HG03159 (cell line): ENCODE measurements around the gene SNCAIP.

Source experiments
- ATAC-seq: cut with Tn5 transposase; IDR thresholded peaks from one replicate; pipeline ENCODE4 v1.9.1; 2021; ENCODE audit warnings: mild to moderate bottlenecking, moderate library complexity; ENCODE audit not compliant: unreplicated experiment

Gene SNCAIP

DNA sequence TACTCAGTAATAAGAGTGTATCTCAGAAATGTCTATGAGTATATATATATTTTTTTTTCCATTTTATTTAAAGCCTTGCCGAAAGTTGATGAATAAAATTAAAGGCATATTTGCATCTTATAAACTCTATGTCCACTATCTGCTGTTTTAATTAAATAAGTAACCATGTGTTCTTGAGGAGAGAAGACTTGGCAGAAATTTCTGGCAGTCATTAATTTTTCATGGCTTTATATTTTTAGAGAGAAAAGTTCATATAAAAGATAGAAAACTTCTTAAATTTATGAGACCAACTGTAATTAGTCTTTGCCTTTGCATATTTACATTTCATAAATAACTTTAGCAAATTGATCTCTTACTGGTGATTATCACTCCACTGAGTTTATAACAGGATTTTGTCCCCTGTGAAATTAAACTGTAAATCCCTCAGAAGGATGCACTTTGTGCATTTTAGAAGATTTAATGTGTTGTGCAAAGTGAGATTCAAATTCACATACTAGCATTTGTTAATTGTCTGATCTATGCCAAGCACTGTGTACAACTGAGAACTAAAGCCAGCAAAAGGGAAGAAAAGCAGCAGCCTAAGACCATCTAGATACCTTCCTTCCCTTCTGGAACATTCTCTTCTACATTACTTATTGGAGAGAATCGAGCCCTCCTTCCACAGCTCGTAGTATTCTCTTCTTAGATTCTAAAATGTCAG is 108.7 kb downstream of the SNCAIP start:
- peak; percentile 9 for ATAC-seq

DNA sequence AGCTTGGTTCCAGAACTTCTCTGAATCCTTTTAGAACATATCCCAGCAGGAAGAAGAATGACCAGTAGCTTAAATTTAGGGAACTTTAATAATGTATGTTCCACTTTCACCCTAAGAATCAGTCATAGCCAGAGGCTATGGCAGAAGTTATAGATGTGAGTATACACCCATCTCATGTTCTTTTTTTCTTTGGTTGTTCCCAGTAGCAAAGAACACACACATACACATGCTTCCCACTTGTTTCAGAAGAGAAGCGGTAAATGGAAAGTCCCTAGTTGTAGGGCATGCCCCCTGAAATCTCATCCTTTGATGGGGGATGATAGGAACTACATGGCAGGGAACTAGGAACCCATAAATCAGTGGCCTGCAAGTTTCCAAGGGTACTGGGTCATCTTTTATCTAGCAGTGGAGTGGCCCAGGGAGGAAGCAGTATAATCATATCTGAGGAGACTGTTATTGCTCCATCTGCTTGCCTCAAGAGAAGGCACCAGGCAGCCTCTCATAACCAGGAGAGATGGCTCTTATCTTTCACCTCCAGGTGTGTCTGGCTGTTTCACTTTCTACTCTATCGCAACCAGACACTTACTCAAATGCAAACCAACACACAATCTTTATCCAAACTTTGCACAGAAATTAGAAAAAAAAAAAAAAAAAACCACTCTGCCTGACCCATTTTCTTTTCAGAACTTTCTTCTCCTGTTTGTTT is 109.5 kb downstream of the SNCAIP start:
- ATAC-seq: peak; percentile 90

DNA sequence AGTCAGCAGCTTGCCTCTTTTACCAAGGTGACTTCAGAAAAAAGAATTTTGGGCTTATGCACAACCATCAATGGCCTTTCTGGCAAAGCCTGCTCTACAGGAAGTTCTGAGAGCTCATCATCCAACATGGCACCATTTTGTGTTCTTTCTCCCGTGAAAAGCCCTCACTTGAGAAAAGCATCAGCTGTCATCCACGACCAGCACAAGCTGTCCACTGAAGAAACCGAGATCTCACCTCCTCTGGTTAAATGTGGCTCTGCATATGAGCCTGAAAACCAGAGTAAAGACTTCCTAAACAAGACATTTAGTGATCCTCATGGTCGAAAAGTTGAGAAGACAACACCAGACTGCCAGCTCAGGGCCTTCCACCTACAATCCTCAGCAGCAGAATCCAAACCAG is 111.2 kb downstream of the SNCAIP start:
- no peak for ATAC-seq

DNA sequence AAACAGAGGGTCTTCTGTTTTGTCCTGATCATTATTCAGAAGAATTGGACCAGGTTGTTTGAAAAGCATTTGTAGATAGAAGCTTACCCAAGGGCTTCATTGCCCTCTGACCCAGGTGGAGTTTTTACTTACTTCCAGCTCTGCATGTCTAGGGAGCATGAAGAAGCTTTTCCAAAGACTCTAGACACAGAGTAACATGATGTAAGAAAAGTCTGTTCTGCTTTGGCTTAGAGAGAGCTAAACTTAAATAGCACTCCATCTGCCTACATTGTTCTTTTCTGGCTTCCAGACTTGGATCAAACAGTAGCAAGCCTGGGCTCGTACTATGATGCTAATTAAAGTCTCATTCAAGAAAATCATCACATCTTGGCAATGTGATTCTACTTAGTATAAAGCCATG is 112.1 kb downstream of the SNCAIP start:
- ATAC-seq: no peak

DNA sequence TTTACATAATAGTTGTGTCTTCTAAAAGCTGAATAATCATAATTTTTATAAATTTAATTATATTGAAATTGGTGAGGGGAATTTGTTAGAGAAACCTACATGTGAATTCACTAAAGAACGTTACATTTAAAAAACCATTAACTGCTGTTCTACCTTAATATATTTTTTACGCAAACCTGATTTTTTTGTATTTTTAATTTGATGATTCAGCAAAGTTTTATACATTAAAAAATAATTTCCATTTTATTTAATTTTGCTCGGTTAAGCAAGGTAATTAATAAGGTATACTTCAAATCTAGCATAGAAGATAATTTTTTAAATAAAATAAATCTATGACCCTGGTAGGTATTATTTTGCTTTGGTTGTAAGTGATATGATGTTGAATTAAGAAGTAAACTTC is 114.3 kb downstream of the SNCAIP start:
- no peak for ATAC-seq

DNA sequence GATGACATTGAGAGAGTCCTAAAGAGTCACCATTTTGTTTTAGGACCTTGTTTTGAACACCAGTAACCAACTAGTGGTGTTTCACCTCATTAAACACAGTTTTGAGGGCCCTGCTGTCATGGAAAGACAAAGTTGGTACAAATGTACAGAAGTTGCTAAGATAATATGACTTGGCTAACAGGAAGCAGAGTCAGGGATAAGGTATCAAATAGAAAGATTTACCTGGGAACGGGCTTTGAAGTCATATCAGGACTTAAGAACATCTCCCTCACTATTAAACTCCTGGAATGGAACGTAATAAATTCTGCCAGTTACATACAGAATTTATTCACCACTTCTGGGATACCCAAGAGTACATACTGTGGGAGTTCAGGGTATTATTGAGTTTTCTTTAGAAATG is 115.6 kb downstream of the SNCAIP start:
- no peak for ATAC-seq

DNA sequence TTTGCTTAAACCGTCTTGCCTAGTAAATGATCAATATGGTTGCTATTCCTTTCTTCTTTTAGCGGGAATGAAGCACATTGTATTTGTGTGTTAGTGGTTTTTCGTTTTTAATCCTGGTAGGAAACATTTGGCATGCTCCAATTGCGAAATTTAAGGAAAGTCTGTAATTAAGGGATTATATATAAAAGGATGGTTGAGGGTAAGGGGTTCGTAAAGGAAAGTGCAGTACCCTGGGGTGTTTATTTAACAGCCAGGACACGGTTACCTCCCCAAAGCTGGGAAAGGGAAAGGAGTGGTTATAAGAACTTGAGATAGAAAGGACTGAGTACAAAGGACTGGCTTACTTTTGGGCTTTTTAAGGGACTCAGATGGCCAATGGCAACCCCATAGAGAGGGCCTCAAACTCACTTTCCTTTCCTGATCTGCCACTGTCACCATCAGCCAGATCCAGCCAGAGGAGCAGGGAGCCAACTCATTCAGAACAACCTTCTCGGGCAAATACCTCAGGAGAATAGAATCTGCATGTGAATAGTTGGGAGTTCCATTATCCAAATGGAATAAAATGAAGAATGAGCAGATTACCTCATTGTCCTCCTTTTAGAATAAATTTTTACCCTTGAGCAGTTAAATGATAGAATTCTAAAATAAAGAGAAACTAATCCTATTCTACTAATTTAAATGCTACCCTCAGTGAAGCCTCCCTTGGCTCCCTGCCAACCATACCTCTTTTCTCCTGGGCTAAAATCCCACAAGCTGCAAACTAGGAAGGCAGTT is 117.7 kb downstream of the SNCAIP start:
- no peak for ATAC-seq

DNA sequence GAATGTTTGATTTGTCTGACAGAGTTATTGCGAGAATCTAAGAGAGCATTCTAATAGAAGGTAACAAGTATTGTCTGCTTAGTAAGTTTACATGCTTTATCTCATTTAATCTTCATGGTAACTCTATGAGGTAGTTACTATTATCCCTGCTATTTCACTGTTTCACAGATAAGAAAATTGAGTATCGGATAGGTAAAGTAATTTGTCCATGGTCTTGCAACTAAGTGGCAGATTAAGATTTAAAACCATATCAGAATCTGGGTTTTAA is 118.2 kb downstream of the SNCAIP start:
- ATAC-seq: no peak

DNA sequence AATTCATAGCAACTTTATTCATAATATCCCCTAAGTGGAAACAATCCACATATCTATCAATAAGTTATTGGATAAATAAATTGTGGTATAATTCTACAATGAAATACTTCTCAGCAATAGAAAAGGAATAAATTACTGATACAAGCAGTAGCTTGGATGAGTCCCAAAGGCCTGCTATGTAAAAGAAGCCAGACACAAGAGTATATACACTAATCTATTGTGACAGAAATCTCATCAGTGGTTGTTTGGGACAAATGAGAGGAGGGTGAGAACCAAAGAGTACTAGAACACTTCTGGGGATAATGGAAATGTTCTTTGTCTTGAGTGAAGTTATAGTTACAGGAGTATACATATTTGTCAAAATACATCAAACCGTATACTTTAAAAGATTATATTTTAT is 119.3 kb downstream of the SNCAIP start:
- no peak for ATAC-seq

DNA sequence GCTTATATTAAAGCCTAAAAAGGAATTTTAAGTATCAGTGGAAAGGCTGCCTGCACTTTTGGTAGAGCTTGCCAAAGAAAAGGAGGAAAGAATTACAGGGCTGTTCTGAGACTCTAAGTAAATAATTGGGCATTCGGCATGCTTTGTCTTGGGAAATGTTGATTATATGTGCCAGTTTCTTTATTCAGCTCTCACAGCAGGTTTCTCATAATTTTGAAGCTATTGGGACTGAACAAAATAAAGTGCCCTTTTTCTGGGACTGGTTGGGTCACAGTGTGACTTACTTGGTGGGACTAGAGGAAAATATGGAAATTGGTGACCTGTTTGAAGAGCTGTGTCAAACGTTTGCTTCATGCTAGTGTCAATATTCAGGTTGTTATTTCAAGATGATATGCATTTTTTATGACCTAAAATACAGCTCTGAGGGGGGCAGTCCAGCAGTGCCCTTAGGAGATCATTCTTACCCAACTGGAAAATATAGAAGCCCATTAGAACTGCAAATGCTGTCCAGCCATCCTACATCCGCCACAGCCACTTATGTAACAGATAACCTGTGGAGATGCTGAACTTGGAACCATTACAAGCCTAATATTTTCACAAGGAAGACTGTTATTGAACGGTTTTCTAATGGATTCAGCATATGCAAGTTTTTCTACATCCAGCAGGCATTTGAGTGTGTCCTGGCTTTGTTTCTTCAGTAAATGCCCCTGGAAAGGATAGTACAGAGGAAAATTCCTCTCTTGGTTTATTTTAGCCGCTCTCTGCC is 122.4 kb downstream of the SNCAIP start:
- no peak for ATAC-seq

DNA sequence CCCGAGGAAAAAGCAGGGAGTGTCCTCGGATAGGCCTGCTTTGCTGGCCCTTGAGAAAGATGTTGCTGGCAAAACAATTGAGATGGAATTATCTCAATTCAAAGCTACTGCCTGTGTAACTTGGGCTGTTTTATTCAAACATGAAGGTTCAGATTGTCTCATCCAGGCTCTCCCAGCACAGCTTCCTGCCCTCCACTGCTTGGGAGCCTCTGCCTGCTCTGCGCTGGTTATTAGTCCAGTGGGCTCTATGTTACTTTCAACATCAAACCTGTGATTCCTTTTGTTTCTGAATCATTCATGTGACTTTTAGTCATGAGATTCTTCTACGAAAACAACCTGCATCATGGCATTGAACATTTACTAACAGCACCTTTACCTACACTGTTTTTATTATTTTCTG is 123.2 kb downstream of the SNCAIP start:
- no peak for ATAC-seq

DNA sequence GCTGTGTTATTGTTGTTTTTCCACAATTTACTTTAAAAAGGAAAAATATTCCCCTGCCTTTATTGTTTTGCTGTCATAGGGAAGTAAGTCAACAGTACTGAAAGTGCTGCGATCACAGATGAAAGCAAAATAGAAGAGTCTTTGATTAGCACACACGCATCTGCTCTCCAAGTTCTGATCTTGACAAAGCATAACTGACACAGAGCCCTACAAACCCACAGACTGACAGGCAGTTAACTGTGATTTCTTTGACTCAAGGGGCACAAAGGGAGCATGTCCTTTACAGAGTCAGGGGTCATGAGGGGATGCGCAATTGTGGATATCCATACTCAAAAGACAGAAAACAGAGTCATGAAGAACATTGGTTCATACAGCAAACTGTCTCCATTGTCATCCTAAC is 123.7 kb downstream of the SNCAIP start:
- no peak for ATAC-seq

DNA sequence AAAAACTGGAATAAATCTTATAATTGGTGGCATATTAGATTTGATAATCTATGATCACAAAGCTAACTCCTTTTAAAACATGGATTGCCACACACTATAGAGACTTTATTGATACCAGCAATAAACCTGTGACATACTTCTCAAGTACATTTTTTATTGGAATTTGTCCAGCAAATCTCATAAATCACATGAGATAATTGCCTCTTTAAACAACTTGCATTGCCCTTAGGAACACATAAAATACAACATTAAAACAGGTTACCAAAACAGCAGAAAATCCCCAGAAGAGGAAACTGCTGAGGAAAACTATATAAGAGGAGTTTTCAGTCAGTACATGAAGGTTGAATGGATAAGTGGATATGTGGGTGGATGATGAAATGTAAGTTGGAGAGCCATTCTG is 124.6 kb downstream of the SNCAIP start:
- ATAC-seq: no peak

DNA sequence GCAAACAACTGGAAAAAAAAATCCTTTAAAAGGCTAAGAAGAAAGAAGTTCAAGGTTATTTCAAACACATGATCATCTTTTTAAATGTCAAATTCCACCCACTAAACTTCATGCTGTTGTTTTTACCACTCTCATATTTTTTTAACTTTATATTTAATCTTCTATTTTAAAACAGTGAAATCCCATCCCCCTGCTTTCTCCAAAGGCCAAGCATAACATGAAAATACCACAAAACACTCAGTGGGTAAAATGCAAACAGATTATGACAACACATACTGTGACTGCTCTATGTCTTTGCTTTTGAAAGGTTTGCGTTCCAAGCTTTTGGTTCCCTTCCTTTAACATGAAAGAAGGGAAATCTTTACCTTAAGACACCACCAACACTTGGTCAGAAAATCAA is 127.6 kb downstream of the SNCAIP start:
- no peak for ATAC-seq

DNA sequence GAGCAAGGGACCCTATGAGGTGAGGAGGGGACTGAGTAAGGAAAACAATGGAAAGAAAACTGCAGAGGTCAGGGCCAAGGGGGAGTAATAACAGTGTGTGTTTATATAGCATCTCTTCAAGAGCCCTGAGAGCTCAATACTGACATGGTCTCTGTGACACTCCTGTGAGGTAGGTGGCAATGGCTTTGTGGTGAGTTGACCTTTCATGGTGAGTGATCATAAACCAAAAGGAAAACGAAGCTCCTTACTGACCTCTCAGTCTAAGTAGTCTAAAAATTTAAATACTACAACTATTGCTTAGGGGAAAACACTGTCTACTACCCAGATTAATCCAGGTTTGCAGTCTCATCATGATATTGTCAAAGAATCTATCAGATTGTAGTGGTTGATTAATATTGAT is 130.9 kb downstream of the SNCAIP start:
- no peak for ATAC-seq

DNA sequence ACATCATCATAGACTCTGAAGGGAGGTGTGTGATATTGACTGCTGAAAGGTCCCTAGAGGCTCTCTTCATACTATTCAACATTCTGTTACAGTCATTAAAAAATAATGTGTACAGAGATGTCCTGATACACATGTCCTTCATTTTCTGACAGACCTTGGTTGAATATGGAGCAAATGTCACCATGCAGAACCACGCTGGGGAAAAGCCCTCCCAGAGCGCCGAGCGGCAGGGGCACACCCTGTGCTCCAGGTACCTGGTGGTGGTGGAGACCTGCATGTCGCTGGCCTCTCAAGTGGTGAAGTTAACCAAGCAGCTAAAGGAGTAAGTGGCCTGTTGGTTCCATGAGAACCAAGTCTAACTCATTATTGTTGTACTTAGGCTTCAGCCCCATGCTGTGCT is 132.4 kb downstream of the SNCAIP start:
- ATAC-seq: no peak

DNA sequence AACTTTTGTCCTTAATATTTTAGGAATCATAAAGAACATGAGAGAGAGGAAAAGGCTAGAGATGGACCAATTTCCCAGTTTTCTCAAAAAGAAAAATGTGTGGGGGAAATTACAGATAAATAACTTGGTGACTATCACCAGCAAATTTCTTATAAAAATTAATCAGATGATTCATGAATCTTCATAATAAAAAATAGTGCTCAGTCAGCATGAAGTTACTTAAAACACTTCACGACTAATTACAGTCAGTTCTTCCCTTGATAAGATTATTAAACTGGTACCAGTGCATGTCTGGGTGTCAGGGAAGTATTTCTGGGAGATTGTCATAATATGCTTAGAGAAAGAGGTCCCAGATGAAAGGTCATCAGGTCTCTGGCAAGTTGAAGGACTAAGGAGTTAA is 133.0 kb downstream of the SNCAIP start:
- ATAC-seq: no peak

DNA sequence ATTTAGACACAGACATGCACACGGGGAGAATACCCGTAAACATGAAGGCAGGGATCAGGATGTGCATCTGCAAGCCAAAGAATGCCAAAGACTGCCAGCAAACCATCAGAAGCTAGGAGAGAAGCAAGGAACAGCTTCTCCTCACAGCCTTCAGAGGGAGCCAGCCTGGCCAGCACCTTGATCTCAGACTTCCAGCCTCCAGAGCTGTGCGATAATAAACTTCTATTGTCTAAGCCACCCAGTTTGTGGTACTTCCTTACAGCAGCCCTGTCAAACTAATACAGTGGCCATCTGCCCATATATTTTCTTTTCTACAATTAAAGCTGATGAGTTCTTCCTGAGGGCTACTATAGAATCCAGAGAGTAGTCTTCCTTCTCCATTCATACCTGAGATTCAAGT is 135.0 kb downstream of the SNCAIP start:
- no peak for ATAC-seq

DNA sequence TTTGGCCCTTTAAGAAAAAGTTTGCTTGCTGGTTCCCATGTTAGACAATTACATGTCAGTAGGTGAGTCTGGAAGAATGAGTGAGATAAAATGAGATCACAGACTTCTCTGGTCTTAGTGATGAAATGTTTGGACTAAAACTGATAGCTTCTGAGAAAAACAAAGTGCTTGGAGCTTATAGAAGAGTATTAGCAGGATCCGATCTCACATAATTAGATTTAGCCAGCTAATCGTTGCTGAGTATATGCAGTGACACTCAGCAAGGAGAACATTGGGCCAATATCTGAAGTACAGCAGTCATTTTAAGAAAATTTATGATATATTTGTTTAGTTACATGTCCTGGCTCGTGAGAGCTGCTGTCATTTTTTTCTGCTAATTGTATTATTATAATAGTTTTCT is 135.8 kb downstream of the SNCAIP start:
- ATAC-seq: no peak

DNA sequence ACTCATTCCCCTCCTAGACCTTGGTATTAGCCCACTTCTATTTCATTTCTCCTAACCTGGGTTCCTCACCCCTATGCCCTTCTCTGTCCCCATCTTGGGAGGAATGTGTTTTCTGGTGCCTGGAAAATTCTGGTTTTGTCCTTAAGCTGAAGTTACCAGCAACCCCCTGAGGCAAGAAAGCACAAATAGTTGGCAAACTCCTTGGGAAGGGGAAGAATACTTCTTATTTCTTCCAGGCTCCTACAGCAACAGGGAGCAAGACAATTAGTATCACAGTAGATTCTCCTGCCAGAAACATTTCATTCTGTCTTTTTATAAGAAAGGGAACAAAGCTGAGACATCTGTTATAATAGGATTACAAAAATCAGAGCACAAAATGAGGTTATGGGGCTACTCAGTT is 142.5 kb downstream of the SNCAIP start:
- no peak for ATAC-seq

DNA sequence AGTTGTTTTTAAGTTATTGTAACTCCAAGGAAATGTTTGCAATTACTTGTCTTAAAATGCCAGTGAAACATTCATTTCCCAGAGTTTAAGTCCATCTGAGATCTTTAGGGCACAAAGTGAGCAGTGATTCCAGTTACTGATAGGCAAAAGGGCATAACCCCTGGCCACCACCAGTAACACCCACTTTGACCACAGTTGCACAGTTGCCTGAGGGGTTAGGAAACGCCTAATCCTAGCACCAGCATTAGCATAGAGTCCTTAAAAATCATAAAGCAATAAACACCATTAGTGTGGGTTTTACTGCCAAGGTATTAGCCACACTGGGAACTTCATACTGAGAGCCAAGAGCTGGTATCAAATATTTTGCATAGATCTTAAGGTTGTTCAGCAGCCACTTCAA is 143.9 kb downstream of the SNCAIP start:
- no peak for ATAC-seq
